Activated CD8-positive, alpha-beta memory T cell treated with anti-CD3 and anti-CD28 coated beads, Interleukin-2, amount 50 U/mL, for 1 hour (primary cell): Measurements from ENCODE around the gene TFAP2B.

ENCODE experiments used
- DNase-seq: peaks from one replicate; pipeline ENCODE4 v3.0.0-alpha.2; 2020; ENCODE audit errors: extremely low read depth

The TFAP2B gene

DNA sequence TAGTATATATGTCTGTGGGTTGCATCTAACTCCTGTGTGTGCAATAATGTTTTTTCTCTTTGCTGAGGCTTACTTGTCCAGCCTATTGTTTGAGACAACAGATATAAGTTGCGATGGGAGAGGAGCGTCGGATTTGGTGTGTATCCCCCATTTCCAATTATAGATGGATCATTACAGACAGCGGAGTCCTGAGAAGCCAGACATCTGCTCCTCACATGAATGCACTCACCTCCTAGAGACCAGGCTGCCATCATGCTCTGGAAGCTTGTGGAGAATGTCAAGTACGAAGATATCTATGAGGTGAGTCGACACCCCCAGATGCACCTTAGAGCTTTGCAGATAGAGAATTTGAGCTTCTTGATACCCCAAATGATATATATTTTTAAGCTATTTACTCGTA, at the start of gene TFAP2B:
TSS of gene TFAP2B (plus strand) at position 199 of the 400 bp plus-strand sequence. CDS start at position 220, 21 bp downstream.
- DNase-seq = no peak

DNA sequence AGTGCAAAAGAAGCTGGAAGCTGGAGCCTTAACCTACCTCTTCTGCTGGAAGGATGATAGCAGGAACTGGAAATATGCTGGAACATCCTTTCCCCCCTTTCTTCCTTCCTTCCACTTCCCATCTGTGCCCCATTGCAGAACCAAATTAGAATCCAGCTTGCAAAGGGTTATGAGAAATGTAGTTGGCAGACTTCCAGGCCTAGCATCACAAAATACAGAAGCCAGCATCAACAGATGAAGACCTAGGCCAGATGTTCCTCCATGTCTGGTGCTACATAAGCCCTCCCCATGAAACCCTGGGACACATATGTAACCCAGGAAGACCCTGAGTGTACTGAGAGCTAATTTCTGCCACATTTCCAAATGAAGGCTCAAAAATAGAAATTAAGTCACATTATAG, 40.0 kb upstream of the TFAP2B start:
- no peak for DNase-seq

DNA sequence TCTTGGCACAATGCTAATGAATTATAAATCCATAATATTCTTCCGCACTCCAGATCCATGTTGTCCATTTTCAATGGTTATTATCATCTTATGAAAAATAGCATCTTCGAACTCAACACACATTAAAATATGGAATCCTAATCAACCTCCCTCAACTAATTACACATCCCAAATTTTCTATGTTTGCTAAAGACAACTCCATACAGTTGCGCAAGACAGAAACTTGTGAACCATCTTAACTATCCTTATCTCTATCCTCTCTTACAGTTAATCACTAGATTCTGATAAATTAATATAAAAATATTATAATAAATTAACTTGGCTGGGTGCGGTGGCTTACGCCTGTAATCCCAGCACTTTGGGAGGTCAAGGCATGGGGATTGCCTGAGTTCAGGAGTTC, 38.3 kb upstream of the TFAP2B start:
- DNase-seq = no peak

DNA sequence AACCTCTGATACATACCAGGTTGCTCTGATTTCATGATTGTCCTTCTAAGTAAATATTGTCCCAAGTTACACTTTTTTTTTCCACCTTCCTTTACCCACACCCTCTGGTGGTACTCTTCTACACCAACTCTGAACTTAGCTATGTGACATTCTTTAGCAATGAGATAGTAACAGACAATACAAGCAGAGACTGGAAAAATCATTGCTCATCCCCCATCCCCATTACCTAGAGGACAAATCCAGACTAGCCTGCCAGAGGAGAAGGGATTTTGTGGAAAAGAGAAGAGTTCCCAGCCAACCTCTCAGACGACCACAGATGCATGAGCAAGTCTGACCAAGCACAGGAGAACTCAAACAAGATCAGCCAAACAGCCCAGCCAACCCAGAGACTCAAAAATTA, 32.8 kb upstream of the TFAP2B start:
- no peak for DNase-seq

DNA sequence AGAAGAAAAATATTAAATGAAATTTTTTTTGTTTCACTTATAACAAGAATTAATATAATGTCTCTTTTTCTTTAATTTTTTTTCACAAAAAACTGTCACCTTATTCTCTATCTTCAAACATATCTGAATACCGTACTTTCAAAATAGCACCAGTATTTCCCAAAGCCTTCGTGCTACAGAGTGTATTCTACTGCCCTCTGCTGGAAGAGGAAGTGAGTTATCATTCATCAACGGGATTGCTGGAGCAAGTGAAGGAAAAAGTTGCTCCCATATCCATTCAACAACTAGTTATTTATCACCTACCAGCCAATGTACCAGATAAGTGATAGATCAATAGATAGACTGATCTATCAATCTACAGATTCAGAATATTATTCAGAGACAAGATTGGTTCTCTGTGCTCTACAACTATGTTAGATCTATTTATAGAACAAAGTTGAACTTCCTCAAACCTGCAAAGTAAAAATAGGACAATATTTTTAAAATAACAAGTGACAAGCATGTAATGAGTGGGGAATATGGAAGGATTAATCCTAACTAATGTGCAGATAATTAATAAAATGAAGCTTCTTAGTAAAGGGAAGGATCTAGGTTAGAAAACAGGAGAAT, 26.7 kb upstream of the TFAP2B start:
- DNase-seq = no peak

DNA sequence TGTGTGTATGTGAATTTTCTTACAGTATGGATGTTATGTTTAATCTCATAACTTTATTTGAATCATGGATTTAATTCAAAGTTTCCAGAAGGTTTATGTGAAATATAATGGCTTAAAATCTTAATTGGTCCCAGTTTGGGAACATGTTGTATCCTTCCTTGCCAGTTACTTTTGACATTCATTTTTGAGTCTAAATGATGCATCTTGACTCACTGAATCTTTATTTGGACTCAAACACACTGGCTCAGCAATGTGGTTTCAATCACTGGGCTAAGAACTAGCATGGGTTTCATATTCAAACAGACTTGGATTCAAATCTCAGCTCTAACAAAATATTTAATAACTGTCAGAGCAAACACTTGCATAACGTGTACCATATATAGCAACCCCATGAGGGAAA, 25.9 kb upstream of the TFAP2B start:
- DNase-seq = no peak

DNA sequence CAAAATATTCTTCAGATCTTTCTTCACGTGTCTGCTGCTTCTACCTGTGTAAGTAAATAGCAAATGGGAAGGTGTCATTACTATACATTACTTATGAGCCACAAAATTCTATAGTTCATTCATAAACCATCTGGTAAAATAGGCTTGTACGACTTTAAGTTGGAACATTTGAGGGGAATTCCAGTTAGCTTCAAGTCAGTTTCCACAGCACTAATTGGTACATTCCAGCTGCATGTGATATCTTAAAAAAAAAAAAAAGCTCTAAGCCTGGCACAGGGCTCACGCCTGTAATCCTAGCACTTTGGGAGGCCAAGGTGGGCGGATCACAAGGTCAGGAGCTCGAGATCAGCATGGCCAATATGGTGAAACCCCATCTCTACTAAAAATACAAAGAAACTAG, 23.1 kb upstream of the TFAP2B start:
- DNase-seq = no peak

DNA sequence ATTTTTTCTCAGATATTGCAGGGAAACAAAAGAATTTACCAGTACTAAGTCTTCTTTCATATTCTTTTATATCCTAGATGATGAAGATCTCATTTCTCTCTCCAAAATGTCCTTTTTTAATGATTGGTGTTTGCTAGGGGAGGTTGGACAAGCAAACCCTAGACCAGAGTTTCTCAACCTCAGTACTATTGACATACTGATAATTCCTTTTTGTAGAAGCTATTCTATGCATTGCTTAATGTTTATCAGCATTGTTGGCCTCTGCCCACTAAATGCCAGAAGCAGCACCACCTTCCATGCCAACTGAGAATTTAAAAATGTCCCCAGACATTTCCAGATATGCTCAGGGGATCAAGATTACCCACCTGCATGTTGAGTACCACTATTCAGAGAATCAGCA, 14.4 kb upstream of the TFAP2B start:
- no peak for DNase-seq

DNA sequence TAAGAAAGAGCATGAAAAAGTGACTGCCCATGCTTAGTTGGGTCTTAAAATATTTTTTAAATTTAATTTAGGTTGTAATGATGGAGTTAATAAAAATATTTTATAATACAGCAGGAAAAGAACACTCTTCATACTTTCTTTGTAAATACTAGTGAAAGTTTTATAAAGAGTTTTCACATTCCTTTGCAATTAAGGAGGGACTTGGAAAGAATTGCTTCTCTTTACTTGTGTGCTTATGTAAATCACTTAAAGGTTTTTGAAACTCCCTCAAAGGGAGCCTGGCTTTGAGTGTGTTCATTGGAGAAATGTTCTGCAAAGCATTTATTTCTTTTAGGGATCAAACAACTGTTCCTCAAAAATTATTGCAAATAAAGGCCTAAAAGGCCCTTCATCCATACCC, 11.6 kb upstream of the TFAP2B start:
- no peak for DNase-seq

DNA sequence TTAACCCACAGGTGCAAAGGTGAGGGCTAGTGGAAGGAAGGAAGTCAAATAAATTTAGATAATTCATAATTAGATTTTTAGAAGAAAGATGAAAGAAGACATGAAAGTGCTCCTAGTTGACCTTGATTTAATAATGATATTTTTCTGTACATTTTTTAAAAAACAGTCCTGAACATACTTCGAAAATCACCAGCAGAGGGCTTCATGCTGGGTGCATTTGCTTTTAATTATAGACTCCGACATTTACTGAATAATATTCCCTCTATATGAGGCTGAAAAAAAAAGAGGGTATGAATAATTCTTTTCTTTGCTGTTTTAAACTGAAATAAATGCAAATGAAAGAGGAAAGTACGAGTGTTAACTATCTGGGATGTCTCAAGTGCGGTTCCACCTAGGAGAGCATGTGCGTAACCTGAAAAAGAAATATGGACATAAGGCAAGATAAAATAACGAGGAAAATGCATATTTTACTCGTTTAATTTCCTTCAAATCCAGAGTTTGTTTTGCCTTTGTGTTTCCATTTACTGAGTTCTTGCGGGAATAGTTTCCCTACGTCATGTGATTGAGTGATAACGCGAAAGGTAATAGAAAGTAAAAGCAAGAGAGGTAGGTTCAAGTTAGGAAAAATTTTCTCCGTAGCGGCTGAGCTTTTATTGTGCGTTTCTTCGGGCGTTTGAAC, 3.1 kb upstream of the TFAP2B start:
- no peak for DNase-seq

DNA sequence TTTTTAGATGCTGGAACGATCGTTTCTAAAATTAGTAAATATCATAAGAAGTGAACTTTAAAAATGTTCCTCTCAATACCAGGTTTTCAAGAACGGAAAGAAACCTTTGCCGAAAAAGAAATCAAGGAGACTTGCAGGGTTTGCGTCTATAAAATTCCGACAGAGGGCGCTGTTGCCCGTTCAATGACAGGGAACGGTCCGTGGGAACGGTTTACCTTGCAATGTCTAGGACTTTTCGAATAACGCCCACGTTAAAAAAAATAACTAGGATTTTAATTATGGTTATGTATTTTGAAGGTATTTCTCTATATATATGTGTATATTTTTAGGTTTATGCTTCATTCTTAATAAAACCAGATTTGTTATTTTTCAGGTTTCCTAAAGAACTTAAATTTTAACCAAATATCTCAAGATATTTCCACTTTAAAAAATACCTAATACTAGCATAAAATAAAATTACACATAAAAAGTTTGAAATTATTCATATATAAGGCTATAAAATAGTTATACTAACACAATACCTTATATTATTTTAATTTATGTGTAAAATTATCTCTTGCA, 2.5 kb upstream of the TFAP2B start:
- DNase-seq = peak; percentile 3

DNA sequence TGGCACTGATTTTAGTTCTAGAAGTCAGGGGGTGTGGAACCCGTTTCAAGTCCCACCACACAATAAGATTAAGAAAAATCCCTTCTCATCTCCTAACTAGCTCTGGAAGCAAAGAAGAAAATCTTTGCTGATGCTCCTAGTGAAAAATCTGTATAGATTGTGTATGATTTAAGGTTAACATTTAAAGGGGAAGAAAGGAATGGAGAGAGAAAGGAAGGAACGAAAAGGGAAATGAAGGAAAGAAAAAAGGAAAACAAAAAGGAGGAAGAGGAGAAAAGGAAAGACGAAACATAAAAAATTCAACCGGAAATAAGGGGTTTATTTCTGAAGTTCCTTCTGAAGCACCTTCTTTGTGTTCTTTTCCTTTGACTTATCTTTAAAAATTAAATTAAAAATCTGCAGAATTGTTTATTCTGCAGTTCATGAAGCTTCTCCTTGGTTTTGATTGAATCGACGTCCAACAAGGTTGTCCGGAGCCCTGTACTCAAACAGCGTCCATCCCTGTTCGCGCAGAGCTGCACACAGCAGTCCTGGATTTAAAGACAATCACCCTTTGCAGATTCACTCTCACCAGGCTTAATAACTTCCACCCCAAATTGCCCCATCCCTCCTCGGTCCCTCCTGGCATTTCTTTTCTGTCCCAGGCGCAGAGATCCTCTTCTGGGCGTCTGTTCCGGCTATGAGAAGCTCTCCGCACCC, 1.6 kb upstream of the TFAP2B start:
- no peak for DNase-seq

DNA sequence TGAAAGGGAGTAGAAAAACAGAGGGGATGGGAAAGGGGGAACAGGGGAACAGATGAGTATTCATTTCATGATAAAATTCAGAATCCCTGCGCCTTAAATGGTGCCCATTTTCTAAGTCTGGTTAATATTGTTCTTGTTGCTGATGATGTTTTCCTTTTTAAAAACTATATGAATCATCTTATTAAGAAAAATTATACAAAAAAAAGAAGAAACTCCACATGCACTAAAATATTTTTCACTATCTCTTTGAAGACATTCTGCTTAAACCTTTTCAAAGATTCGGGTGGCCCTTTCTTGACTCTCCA, 1.1 kb upstream of the TFAP2B start:
- no peak for DNase-seq

DNA sequence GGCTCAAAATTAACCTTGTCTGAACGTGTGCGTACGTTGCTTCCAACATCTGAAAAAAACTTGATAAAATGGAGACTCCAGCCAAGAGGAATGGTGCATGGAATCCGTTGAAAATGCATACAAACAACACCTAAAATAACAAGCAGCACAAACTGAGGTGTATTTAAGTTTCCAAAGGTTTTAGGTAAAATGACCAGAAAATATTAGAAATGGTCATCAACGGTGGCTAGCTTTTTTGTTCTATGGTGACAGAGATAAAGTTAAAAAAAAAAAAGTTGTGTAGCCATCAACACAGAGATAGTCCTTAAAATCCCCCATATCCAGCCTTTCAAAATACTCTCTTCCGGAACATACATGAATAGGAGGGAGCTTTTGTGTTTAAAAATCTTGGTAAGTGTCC, 651 bp upstream of the TFAP2B start:
- DNase-seq = no peak

DNA sequence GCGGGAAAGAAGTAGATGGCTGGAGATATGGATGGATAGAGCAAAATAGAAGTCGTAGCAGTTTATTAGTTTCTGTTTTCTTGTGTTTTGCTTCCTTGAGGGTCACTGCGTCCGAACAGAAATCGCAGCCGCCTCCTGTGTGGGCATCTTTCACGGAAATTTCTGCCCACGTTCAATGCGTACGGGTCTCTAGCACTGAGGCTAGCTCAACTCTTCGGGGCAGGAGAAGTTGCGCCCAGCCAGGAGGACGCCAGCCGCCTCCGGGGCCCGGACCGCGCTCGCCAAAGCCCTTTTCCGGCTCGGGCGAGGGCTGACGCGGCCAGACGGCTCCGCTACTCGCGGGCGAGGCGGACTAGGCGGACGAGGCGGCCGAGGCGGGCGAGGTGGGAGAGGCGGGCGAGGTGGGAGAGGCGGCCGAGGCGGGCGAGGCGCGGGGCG, 814 bp downstream of the TFAP2B start:
- DNase-seq = no peak

DNA sequence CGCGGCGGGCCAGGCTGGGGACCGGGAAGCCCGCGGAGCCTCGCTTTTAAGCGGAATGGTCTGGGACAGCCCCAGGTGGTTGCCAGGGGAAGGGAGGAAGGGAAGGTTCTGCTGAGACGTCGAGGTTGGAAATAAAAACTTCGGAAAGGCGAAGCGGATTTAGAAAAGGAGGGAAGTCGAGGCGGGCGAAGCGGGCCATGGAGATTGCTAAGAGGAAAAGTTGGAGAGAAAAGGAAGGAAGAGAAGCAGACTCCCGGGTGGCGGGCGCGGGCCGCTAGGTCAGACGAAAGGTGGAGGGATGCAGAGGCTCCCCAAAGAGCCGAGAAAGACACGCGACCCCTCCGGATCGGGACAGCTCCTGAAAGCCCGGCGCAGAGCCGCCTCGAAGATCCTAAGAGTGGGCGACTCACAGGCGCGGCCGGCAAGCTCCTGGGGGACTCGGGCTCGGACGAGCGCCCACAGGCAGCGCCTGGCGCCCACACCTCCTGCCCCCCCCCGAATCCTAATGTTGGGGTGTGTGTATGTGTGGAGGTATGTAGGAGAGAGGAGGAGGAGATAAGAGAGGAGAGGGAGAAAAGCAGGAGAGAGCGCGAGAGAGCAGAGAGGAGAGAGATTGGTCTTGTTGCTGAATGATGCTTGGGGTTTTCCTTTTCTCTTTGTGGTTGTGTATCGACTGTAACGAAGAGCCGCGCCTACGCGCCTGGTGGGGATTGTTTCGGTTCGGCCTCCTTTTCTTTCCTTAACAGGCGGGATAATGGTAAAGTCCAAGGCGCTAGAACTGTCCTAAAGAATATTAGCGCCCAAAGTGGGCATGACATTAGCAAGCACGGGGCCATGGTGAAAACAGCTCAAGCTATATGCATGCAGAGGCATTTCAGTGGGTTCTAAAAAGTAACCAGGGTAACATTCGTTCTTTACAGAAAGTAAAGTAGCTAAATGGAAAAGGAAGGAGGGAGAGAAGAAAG, 1.5 kb downstream of the TFAP2B start:
- DNase-seq = no peak

DNA sequence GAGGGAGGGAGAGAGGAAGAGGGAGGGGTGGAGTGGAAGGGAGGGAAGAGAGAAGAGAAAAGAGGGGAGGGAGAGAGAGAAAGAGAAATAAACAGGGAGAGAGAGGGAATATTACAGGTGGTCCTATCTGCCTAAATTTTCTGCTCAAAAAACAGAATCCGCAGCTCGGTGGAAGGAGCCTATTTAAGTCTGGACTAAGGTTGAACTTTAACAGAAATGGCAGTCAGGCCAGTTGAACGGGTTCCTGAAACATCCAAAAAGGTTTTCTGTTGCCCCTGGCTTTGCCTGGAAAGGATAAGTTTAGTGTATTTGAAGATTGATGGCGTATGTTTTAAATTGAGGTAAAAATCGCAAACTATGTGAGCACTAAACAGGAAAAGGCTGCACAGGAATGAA, 2.2 kb downstream of the TFAP2B start:
- no peak for DNase-seq

DNA sequence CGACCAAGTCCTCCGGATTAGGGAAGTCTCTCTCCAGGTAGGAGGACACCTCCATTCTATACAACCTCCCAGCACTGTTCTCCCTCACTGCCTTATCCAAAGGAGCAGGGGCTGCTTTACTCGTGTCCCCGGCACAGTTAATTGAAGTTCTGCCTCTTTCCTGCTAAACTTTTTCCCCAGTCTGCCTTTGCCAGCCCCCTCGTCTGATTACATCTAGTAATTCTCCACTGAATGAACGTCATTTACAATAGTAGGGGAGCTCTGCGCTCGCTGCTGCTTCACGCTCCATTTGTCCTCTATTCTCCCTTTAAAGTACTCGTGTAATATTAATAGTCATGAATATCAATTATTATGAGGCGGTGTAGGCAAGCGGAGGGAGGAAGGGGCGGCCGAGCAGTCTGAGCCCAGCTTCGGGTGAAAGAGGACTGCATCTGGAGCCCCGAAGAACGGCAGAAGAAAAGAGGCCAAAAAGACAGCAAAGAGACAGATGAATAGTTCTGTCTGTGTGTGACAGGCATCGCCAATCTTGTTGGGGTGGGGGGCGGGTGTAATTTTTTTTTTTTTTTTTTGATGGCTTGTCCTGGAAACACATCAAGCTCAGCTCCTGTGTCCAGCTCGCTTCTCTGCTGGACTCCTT, 2.9 kb downstream of the TFAP2B start:
- no peak for DNase-seq

DNA sequence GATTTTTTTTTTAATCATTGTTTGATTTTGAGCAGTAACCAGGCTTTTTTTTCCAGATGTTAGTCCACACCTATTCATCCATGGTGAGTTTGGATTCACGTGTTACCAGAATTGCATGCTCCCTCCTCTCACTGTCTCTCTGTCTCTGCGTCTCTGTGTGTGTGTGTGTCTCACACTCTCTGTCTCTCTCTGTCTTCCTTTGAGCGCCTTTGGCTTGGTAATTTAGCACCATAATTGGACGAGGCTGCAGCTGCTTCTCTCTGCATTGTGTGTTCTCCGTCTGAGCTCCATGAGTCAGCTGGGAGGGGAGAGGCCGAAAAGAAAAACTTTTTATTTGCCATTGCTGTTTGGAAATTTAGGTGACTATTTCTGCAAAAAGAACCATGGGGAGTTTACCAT, 3.4 kb downstream of the TFAP2B start:
- no peak for DNase-seq

DNA sequence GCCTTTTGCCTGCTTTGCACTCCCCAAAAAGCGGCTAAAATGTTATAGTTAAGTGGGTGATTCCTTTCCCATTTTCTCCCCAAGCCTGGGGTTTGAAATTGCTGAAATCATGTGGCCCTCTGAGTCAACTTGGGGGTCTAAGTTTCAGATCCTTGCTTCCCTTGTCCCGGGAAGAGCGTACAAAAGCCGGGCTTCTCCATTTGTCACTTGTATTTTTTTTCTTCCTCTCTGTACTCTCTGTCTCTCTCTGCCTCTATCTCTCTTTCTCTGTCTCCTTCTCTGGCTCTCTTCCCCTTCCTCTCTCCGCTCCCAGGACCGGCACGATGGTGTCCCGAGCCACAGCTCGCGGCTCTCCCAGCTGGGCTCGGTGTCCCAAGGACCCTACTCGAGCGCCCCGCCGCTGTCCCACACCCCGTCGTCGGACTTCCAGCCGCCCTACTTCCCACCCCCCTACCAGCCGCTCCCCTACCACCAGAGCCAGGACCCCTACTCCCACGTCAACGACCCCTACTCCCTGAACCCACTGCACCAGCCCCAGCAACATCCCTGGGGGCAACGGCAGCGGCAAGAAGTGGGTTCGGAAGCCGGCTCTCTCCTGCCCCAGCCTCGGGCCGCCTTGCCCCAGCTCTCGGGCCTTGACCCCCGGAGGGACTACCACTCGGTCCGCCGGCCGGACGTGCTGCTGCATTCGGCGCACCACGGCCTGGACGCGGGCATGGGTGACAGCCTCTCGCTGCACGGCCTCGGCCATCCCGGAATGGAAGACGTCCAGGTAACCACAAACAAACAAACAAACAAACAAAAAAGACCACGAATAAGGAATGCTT, 4.6 kb downstream of the TFAP2B start:
- DNase-seq = no peak

DNA sequence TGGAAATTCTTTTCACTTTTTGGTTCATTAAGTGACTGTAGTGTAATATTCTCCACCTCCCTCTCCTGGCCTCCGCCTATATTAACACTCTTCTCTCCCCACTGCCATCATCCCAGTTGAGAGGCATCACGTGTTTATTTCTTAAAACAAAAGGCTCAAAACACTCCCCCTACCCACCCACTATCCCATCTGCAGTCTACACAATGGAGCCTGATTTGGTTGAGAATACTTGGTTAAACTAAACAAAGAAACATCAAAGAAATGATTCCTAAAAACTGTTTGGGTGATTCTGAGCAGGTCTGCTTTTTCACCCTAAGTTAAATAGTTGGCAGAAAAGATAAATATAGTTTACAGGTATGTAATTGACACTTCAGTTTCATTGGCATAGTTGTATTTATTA, 5.9 kb downstream of the TFAP2B start:
- DNase-seq = no peak
